Neural cell (in vitro differentiated cells): ENCODE measurements around the gene ATXN2. TPM values are rescaled to one million over a fixed set of nuclear protein-coding genes. Genes with fewer than 3 reads are reported as not detected.

ENCODE experiments used
- H2AFZ ChIP-seq: fragments of 200-600, 300-800 bp; sonication (generic), shearing (Covaris generic); 2 replicates; pipeline ENCODE4 v1.6.0; 2014; ENCODE audit warnings: low read depth, mild to moderate bottlenecking, antibody characterized with exemption, low read length, moderate library complexity
- H3F3A ChIP-seq: fragments of 200-600 bp; shearing (Covaris generic); 2 replicates; pipeline ENCODE4 v1.6.1; 2016; ENCODE audit warnings: mild to moderate bottlenecking, moderate library complexity, mixed read lengths, antibody characterized with exemption, low read length; ENCODE audit not compliant: insufficient read depth, poor library complexity, severe bottlenecking
- H3K27ac ChIP-seq: fragments of 200-600, 300-800 bp; sonication (generic), shearing (Covaris generic); 2 replicates; pipeline ENCODE4 v1.5.1; 2014; ENCODE audit warnings: mild to moderate bottlenecking, low read length, moderate library complexity
- H3K27me3 ChIP-seq: fragments of 300-800, 200-600 bp; sonication (generic), shearing (Covaris generic); 2 replicates; pipeline ENCODE4 v1.6.0; 2014; ENCODE audit warnings: mild to moderate bottlenecking, low read depth, low read length, moderate library complexity; ENCODE audit not compliant: insufficient read depth
- H3K36me3 ChIP-seq: fragments of 300-800, 200-600 bp; sonication (generic), shearing (Covaris generic); 2 replicates; pipeline ENCODE4 v1.5.1; 2014; ENCODE audit warnings: mild to moderate bottlenecking, antibody characterized with exemption, low read length, moderate library complexity; ENCODE audit not compliant: insufficient read depth
- H3K4me2 ChIP-seq: fragments of 300-800, 200-600 bp; sonication (generic), shearing (Covaris generic); 2 replicates; pipeline ENCODE4 v1.6.0; 2014; ENCODE audit warnings: mild to moderate bottlenecking, low read length
- H3K4me3 ChIP-seq: fragments of 300-800, 200-600 bp; sonication (generic), shearing (Covaris generic); 2 replicates; pipeline ENCODE4 v1.5.1; 2014; ENCODE audit warnings: mild to moderate bottlenecking, low read length, moderate library complexity
- H3K79me2 ChIP-seq: fragments of 200-600 bp; shearing (Covaris generic); replicated peaks from 2 replicates; pipeline ENCODE4 v1.6.0; 2014; ENCODE audit warnings: mild to moderate bottlenecking, low read length, moderate library complexity; ENCODE audit not compliant: insufficient read depth
- H3K9ac ChIP-seq: fragments of 300-800, 200-600 bp; sonication (generic), shearing (Covaris generic); 2 replicates; pipeline ENCODE4 v1.6.1; 2016; ENCODE audit warnings: mild to moderate bottlenecking, low read length, mixed read lengths
- H3K9me2 ChIP-seq: fragments of 200-600 bp; shearing (Covaris generic); 2 replicates; pipeline ENCODE4 v1.6.1; 2016; ENCODE audit warnings: mild to moderate bottlenecking, low read length, mixed read lengths; ENCODE audit not compliant: insufficient read depth
- H3K9me3 ChIP-seq: fragments of 200-600, 300-800 bp; sonication (generic), shearing (Covaris generic); 2 replicates; pipeline ENCODE4 v1.6.1; 2016; ENCODE audit warnings: mild to moderate bottlenecking, mixed run types, low read length, moderate library complexity, mixed read lengths
- H4K20me1 ChIP-seq: fragments of 200-600 bp; shearing (Covaris generic); 2 replicates; pipeline ENCODE4 v1.6.1; 2016; ENCODE audit warnings: mild to moderate bottlenecking, mixed run types; ENCODE audit not compliant: insufficient read depth
- CTCF ChIP-seq: fragments of 450-650 bp; IDR thresholded peaks from 2 replicates; pipeline ENCODE4 v1.5.1; 2014; ENCODE audit warnings: antibody characterized with exemption, mild to moderate bottlenecking, moderate library complexity; ENCODE audit not compliant: poor library complexity, severe bottlenecking
- EP300 ChIP-seq: fragments of 450-650 bp; conservative IDR thresholded peaks from 2 replicates; pipeline ENCODE4 v1.6.1; 2014; ENCODE audit warnings: antibody characterized with exemption, mild to moderate bottlenecking, moderate library complexity; ENCODE audit not compliant: poor library complexity, severe bottlenecking
- EZH2 ChIP-seq: fragments of 200-600, 300-800 bp; shearing (Covaris generic), sonication (generic); IDR thresholded peaks from 2 replicates; pipeline ENCODE4 v1.6.1; 2014; ENCODE audit warnings: antibody characterized with exemption, low read length, borderline replicate concordance, mild to moderate bottlenecking; ENCODE audit not compliant: insufficient read depth, poor library complexity, severe bottlenecking
- MXI1 ChIP-seq: fragments of 450-650 bp; conservative IDR thresholded peaks from 2 replicates; pipeline ENCODE4 v1.6.1; 2014; ENCODE audit warnings: antibody characterized with exemption, mild to moderate bottlenecking; ENCODE audit not compliant: poor library complexity, severe bottlenecking
- POLR2AphosphoS5 ChIP-seq: IDR thresholded peaks from 2 replicates; pipeline ENCODE4 v1.6.1; 2012
- RAD21 ChIP-seq: fragments of 450-650 bp; conservative IDR thresholded peaks from 2 replicates; pipeline ENCODE4 v1.6.1; 2014; ENCODE audit warnings: antibody characterized with exemption, mild to moderate bottlenecking, moderate library complexity
- SMC3 ChIP-seq: fragments of 450-650 bp; conservative IDR thresholded peaks from 2 replicates; pipeline ENCODE4 v1.6.1; 2014; ENCODE audit warnings: antibody characterized with exemption, mild to moderate bottlenecking, moderate library complexity; ENCODE audit not compliant: poor library complexity
- TAF1 ChIP-seq: IDR thresholded peaks from 2 replicates; pipeline ENCODE4 v1.6.1; 2012; ENCODE audit warnings: low read depth
- polyA plus RNA-seq: library from polyadenylated mRNA; depleted of rRNA; stranded (reverse); fragments of >200 nt; gene quantifications from 2 replicates; pipeline ENCODE4 v1.2.3, GENCODE V29; 2014
- TF ChIP-seq, protein P1 (sequence below): IDR thresholded peaks from 2 replicates; pipeline ENCODE4 v1.6.1; 2012; ENCODE audit warnings: borderline replicate concordance

Gene ATXN2
- polyA plus RNA-seq, 1 donor from 2014 or later, result 12.6 TPM

- no peak overlapping the region for H3K27ac ChIP-seq
- no peaks in the 10 kb centered on the region for H3K79me2 ChIP-seq
Observed at GRCh38 chr12:111488798-111489197, 110.3 kb downstream of the ATXN2 start.

DNA sequence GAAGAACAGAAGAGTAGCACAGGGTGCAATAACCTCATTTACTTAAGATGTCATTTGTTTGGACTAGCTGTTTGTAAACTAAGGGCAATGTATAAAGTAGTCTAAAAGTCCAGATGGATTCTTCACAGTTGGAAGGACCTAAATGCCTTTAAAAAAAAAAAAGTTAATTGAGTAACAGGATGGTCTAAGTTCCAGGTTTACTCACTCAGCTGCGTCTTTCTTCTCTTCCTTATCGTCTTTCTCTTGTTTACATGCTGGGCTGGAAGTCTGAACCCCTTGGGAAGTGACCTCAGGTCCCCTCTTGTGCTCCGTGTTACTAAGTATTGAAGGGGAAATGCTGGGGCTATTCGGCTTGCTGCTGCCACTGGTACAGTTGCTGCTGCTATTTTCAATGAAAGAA is 110.8 kb downstream of the ATXN2 start:
- no peaks in the 10 kb centered on the region for H3K9me2 ChIP-seq
- no peak overlapping the region for H3K4me2 ChIP-seq
- H3K79me2 ChIP-seq, result no peaks in the 10 kb centered on the region
- H3K9me3 ChIP-seq, result no peaks in the 10 kb centered on the region
- TF ChIP-seq TAF1 (no peak), RAD21 (no peak), EZH2 (no peak), SMC3 (no peak)
- peaks cover 10% of the 10 kb centered on the region for H3K36me3 ChIP-seq
- no peak overlapping the region for H3K4me3 ChIP-seq
- H3K27me3 ChIP-seq, result no peaks in the 10 kb centered on the region
- H4K20me1 ChIP-seq, result no peaks in the 10 kb centered on the region
- H3K27ac ChIP-seq, result no peak overlapping the region
- H3F3A ChIP-seq, result no peaks in the 10 kb centered on the region
- H2AFZ ChIP-seq, result no peak overlapping the region
- no peak overlapping the region for H3K9ac ChIP-seq

More at GRCh38 chr12:111488798-111489197, 110.3 kb downstream of the ATXN2 start:
- H2AFZ ChIP-seq, result no peak overlapping the region
- TF ChIP-seq MXI1, result no peak
- no peak for TF ChIP-seq SMC3
- TF ChIP-seq, protein P1, sequence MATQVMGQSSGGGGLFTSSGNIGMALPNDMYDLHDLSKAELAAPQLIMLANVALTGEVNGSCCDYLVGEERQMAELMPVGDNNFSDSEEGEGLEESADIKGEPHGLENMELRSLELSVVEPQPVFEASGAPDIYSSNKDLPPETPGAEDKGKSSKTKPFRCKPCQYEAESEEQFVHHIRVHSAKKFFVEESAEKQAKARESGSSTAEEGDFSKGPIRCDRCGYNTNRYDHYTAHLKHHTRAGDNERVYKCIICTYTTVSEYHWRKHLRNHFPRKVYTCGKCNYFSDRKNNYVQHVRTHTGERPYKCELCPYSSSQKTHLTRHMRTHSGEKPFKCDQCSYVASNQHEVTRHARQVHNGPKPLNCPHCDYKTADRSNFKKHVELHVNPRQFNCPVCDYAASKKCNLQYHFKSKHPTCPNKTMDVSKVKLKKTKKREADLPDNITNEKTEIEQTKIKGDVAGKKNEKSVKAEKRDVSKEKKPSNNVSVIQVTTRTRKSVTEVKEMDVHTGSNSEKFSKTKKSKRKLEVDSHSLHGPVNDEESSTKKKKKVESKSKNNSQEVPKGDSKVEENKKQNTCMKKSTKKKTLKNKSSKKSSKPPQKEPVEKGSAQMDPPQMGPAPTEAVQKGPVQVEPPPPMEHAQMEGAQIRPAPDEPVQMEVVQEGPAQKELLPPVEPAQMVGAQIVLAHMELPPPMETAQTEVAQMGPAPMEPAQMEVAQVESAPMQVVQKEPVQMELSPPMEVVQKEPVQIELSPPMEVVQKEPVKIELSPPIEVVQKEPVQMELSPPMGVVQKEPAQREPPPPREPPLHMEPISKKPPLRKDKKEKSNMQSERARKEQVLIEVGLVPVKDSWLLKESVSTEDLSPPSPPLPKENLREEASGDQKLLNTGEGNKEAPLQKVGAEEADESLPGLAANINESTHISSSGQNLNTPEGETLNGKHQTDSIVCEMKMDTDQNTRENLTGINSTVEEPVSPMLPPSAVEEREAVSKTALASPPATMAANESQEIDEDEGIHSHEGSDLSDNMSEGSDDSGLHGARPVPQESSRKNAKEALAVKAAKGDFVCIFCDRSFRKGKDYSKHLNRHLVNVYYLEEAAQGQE, result no peak
- TF ChIP-seq CTCF, result no peak
- TF ChIP-seq EP300, result no peak
- TF ChIP-seq POLR2AphosphoS5, result no peak
- TF ChIP-seq RAD21, result no peak
- TF ChIP-seq TAF1, result no peak
- TF ChIP-seq EZH2, result no peak
- H3K9me2 ChIP-seq, result no peaks in the 10 kb centered on the region
- no peak overlapping the region for H3K9ac ChIP-seq
- H3K27me3 ChIP-seq, result no peaks in the 10 kb centered on the region
- no peaks in the 10 kb centered on the region for H3F3A ChIP-seq
- no peak overlapping the region for H3K4me3 ChIP-seq
- no peak overlapping the region for H3K4me2 ChIP-seq
- no peaks in the 10 kb centered on the region for H4K20me1 ChIP-seq
- H3K9me3 ChIP-seq, result no peaks in the 10 kb centered on the region
- H3K36me3 ChIP-seq, result peaks cover 10% of the 10 kb centered on the region

DNA sequence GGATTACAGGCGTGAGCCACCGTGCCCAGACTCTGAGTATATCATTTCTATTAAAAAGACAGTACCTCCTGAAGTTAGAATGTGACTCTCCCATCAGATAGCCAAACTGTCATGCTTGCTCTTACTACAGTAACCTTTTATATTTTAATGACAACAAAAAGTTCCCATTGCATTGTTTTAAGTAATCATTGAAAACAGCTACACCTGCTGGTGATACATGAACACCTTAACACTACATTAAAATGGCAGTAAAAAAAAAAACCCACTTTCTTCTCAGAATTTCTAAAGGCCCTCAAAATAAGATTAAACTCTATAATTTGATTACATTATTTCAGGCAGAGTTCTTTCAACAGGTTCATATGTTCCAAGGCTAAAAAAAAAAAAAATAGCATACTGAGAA is 116.7 kb downstream of the ATXN2 start:
- no peaks in the 10 kb centered on the region for H3K27me3 ChIP-seq
- H3K9me2 ChIP-seq, result no peaks in the 10 kb centered on the region
- H3K4me3 ChIP-seq, result no peak overlapping the region
- H3K27ac ChIP-seq, result no peak overlapping the region
- no peaks in the 10 kb centered on the region for H3K9me3 ChIP-seq
- no peaks in the 10 kb centered on the region for H3K79me2 ChIP-seq
- TF ChIP-seq EP300 (no peak), CTCF (peak; percentile 28), SMC3 (no peak)
- no peaks in the 10 kb centered on the region for H3F3A ChIP-seq
- H2AFZ ChIP-seq, result no peak overlapping the region
- no peaks in the 10 kb centered on the region for H4K20me1 ChIP-seq
- no peak overlapping the region for H3K9ac ChIP-seq
- no peak overlapping the region for H3K4me2 ChIP-seq
- peaks cover 5% of the 10 kb centered on the region for H3K36me3 ChIP-seq
